Subcutaneous abdominal adipose tissue (tissue), 5 donors: Measurements from ENCODE around the gene FOXE1.

Experiments used
- H3K27ac ChIP-seq: one replicate; pipeline ENCODE4 v1.7.0; 2013; ENCODE audit warnings: low read depth, mild to moderate bottlenecking, inconsistent platforms, low read length, moderate library complexity
- H3K27me3 ChIP-seq, 5 donors: one replicate each; pipeline ENCODE4 v1.7.0; 2013; ENCODE audit warnings: low read length in 5 of 5, inconsistent platforms in 1 of 5; ENCODE audit not compliant: control insufficient read depth in 5 of 5, insufficient read depth in 4 of 5
- H3K36me3 ChIP-seq, 5 donors: one replicate each; pipeline ENCODE4 v1.7.0; 2013; ENCODE audit warnings: low read length in 5 of 5; ENCODE audit not compliant: control insufficient read depth in 5 of 5, insufficient read depth in 5 of 5
- H3K4me1 ChIP-seq, 5 donors: one replicate each; pipeline ENCODE4 v1.7.0; 2013; ENCODE audit warnings: low read length in 5 of 5, mild to moderate bottlenecking in 3 of 5, moderate library complexity in 1 of 5; ENCODE audit not compliant: control insufficient read depth in 5 of 5, insufficient read depth in 5 of 5
- H3K4me3 ChIP-seq, 5 donors: one replicate each; pipeline ENCODE4 v1.7.0; 2013; ENCODE audit warnings: low read length in 5 of 5, low read depth in 1 of 5
- H3K9ac ChIP-seq, 5 donors: one replicate each; pipeline ENCODE4 v1.7.0; 2013; ENCODE audit warnings: low read length in 5 of 5, mild to moderate bottlenecking in 4 of 5, moderate library complexity in 3 of 5
- H3K9me3 ChIP-seq, 5 donors: one replicate each; pipeline ENCODE4 v1.7.0; 2013; ENCODE audit warnings: low read length in 5 of 5; ENCODE audit not compliant: control insufficient read depth in 5 of 5
- donor health status: healthy.
- donor health status: healthy.
- donor health status: healthy.
- donor health status: healthy.
- donor health status: healthy.

FOXE1 gene

GRCh38 chr9:97904725-97905124 lies 51.7 kb downstream of the FOXE1 start:
- H3K27ac ChIP-seq = no peak overlapping the region
- H3K4me1 ChIP-seq = peaks cover 9 to 38% (median 36%) of the 10 kb centered on the region in 5 donors

GRCh38 chr9:97905228-97905627 lies 52.2 kb downstream of the FOXE1 start:
- H3K27ac ChIP-seq = peak overlapping the region; percentile 60
- no peaks in the 10 kb centered on the region for H3K9me3 ChIP-seq
- H3K9ac ChIP-seq = no peak overlapping the region
- no peak overlapping the region for H3K4me3 ChIP-seq
- no peaks in the 10 kb centered on the region for H3K27me3 ChIP-seq
- peaks cover 7 to 36% (median 34%) of the 10 kb centered on the region in 5 donors for H3K4me1 ChIP-seq
- H3K36me3 ChIP-seq = peaks cover 9 to 28% (median 16%) of the 10 kb centered on the region in 5 donors

More at GRCh38 chr9:97904725-97905124, 51.7 kb downstream of the FOXE1 start:
- Histone ChIP-seq H3K4me3 (no peak overlapping the region), H3K27me3 (no peaks in the 10 kb centered on the region), H3K9ac (no peak overlapping the region), H3K36me3 (peaks cover 9 to 23% (median 14%) of the 10 kb centered on the region in 5 donors), H3K9me3 (no peaks in the 10 kb centered on the region)
